SK-N-SH (cell line): ENCODE results near the gene ZNF446. TPM values are rescaled to one million over a fixed set of nuclear protein-coding genes. Genes with fewer than 3 reads are reported as not detected.
A peak's percentile ranks its signal among the peaks of the same experiment; 100 is the strongest.
"Not testable (repeated sequence)": the region's sequence is repeated elsewhere in the genome, so short reads cannot be mapped to it uniquely, and the experiment has no call there.

Experiments
- CTCF ChIA-PET: fragments of 300-600, 350-600 bp; formaldehyde crosslinking; extraction: SDS; loops from one replicate; lab custom pipeline; 2021; lab: Yijun Ruan, JAX
- POLR2A ChIA-PET: fragments of 350-600 bp; sonication (Branson Sonifier 250); formaldehyde crosslinking; extraction: SDS; loops from one replicate; lab custom pipeline; 2020; ENCODE audit warnings: antibody characterized with exemption, inconsistent platforms; lab: Yijun Ruan, JAX
- DNase-seq: peaks from one replicate; pipeline ENCODE4 v3.0.0; 2012
- H2AFZ ChIP-seq: fragments of 200-600 bp; sonication (generic); 2 replicates; pipeline ENCODE4 v1.8.1; 2016; ENCODE audit warnings: antibody characterized with exemption, mild to moderate bottlenecking, low read depth
- H3F3A ChIP-seq: fragments of 200-600 bp; sonication (generic); replicated peaks from 2 replicates; pipeline ENCODE3; 2016; ENCODE audit warnings: antibody characterized with exemption, mild to moderate bottlenecking; ENCODE audit not compliant: insufficient read depth
- H3K27ac ChIP-seq, 2 experiments: fragments of 200-500 bp in 1 of 2; fragments of 200-600 bp in 1 of 2; sonication (Bioruptor generic) in 1 of 2; sonication (generic), shearing (Covaris generic) in 1 of 2; 2 replicates each; pipeline versions ENCODE4 v1.5.1 to v1.6.1; 2014 to 2016; ENCODE audit warnings: low read depth in 2 of 2, inconsistent platforms in 1 of 2, low read length in 1 of 2, mild to moderate bottlenecking in 1 of 2, mixed read lengths in 1 of 2
- H3K27me3 ChIP-seq: fragments of 200-600 bp; sonication (generic), shearing (Covaris generic); 2 replicates; pipeline ENCODE4 v1.6.1; 2016; ENCODE audit warnings: mixed run types; ENCODE audit not compliant: insufficient read depth
- H3K36me3 ChIP-seq, 2 experiments: fragments of 200-500 bp in 1 of 2; fragments of 200-600 bp in 1 of 2; sonication (Bioruptor generic) in 1 of 2; sonication (generic) in 1 of 2; replicated peaks in 1 of 2; 2 replicates each; pipeline versions ENCODE3 to v1.5.1; 2014 to 2016; ENCODE audit warnings: low read length in 1 of 2, mild to moderate bottlenecking in 1 of 2; ENCODE audit not compliant: insufficient read depth in 2 of 2, control insufficient read depth in 1 of 2
- H3K4me1 ChIP-seq, 2 experiments: fragments of 200-500 bp in 1 of 2; fragments of 200-600 bp in 1 of 2; sonication (Bioruptor generic) in 1 of 2; sonication (generic), shearing (Covaris generic) in 1 of 2; 2 replicates each; pipeline versions ENCODE4 v1.5.1 to v1.6.1; 2014 to 2016; ENCODE audit warnings: low read depth in 1 of 2, low read length in 1 of 2, mixed run types in 1 of 2; ENCODE audit not compliant: insufficient read depth in 2 of 2, control insufficient read depth in 1 of 2
- H3K4me2 ChIP-seq: fragments of 200-600 bp; sonication (generic), shearing (Covaris generic); 2 replicates; pipeline ENCODE4 v1.6.1; 2017; ENCODE audit warnings: mixed run types
- H3K4me3 ChIP-seq, 2 experiments: fragments of 200-500 bp in 1 of 2; fragments of 200-600 bp in 1 of 2; sonication (Bioruptor generic) in 1 of 2; sonication (generic), shearing (Covaris generic) in 1 of 2; 2 replicates each; pipeline versions ENCODE4 v1.5.1 to v1.8.1; 2014 to 2016; ENCODE audit warnings: low read depth in 2 of 2, inconsistent platforms in 1 of 2, low read length in 1 of 2, mild to moderate bottlenecking in 1 of 2, mixed read lengths in 1 of 2, moderate library complexity in 1 of 2
- H3K79me2 ChIP-seq: fragments of 200-600 bp; sonication (generic); 2 replicates; pipeline ENCODE4 v1.8.1; 2017; ENCODE audit warnings: mild to moderate bottlenecking; ENCODE audit not compliant: insufficient read depth
- H3K9ac ChIP-seq: fragments of 200-600 bp; sonication (generic); 2 replicates; pipeline ENCODE4 v1.6.1; 2017; ENCODE audit warnings: mixed run types
- H3K9me2 ChIP-seq: fragments of 200-600 bp; sonication (generic); 2 replicates; pipeline ENCODE4 v1.6.1; 2017; ENCODE audit warnings: mixed run types
- H3K9me3 ChIP-seq: fragments of 200-600 bp; sonication (generic); 2 replicates; pipeline ENCODE4 v1.6.1; 2017; ENCODE audit warnings: mixed run types, mild to moderate bottlenecking, moderate library complexity
- H4K20me1 ChIP-seq: fragments of 200-600 bp; sonication (generic); 2 replicates; pipeline ENCODE4 v1.6.1; 2017; ENCODE audit warnings: mild to moderate bottlenecking, mixed run types; ENCODE audit not compliant: insufficient read depth
- CHD2 ChIP-seq: fragments of 150-350 bp; IDR thresholded peaks from 2 replicates; pipeline ENCODE4 v1.6.1; 2018; ENCODE audit warnings: low read length; ENCODE audit not compliant: partially characterized antibody
- EP300 ChIP-seq, 2 experiments: IDR thresholded peaks; 2 replicates each; pipeline versions ENCODE4 v1.4.0 to v1.6.1; 2012; ENCODE audit warnings: borderline replicate concordance in 1 of 2, low read depth in 1 of 2, low read length in 1 of 2
- FOXM1 ChIP-seq: IDR thresholded peaks from 2 replicates; pipeline ENCODE4 v1.4.0; 2012; ENCODE audit warnings: low read depth, mild to moderate bottlenecking
- GATA2 ChIP-seq: sonication (generic); formaldehyde crosslinking; IDR thresholded peaks from 2 replicates; pipeline ENCODE4 v1.5.0; 2020; ENCODE audit warnings: mild to moderate bottlenecking, missing genetic modification reagents
- JUND ChIP-seq: IDR thresholded peaks from 2 replicates; pipeline ENCODE4 v1.4.0; 2012
- MEF2A ChIP-seq: IDR thresholded peaks from 2 replicates; pipeline ENCODE4 v1.4.0; 2012; ENCODE audit warnings: low read depth, borderline replicate concordance
- MXI1 ChIP-seq: IDR thresholded peaks from 2 replicates; pipeline ENCODE4 v1.6.1; 2012; ENCODE audit warnings: mild to moderate bottlenecking, low read depth, low read length, improper control_type of control experiment
- RAD21 ChIP-seq: IDR thresholded peaks from 2 replicates; pipeline ENCODE4 v1.6.1; 2012; ENCODE audit warnings: mild to moderate bottlenecking, low read length
- SMC3 ChIP-seq: IDR thresholded peaks from 2 replicates; pipeline ENCODE4 v1.6.1; 2012; ENCODE audit warnings: low read depth, low read length, improper control_type of control experiment
- TAF1 ChIP-seq: IDR thresholded peaks from 2 replicates; pipeline ENCODE4 v1.6.1; 2012; ENCODE audit warnings: low read depth, mild to moderate bottlenecking, low read length, moderate library complexity, borderline replicate concordance
- WGBS: methylation state at CpG from one replicate; pipeline ENCODE4 v1.1.6; 2017; ENCODE audit warnings: low lambda C conversion rate; 5-methylcytosine and 5-hydroxymethylcytosine counted together
- polyA plus RNA-seq, 3 experiments: library from polyadenylated mRNA; depleted of rRNA; stranded (reverse); fragments of >200 nt; gene quantifications; 2 replicates each; pipeline ENCODE4 v1.2.3, GENCODE V29; 2012
- TF ChIP-seq, protein P1 (sequence below): fragments of 200-600 bp; sonication (generic); IDR thresholded peaks from 2 replicates; pipeline ENCODE4 v1.6.1; 2017; ENCODE audit warnings: antibody characterized with exemption, mild to moderate bottlenecking, moderate library complexity
- TF ChIP-seq, protein P2 (sequence below): fragments of 150-350 bp; IDR thresholded peaks from 2 replicates; pipeline ENCODE4 v1.6.1; 2017; ENCODE audit warnings: antibody characterized with exemption, low read length, low read depth, borderline replicate concordance
- TF ChIP-seq, protein P3 (sequence below): fragments of 150-350 bp; IDR thresholded peaks from 2 replicates; pipeline ENCODE4 v1.6.1; 2016; ENCODE audit warnings: mild to moderate bottlenecking, low read depth, low read length

The ZNF446 gene
- polyA plus RNA-seq, 1 of the 3 experiments (the other 2 are of a cell fraction) = 6.9 TPM

DNA sequence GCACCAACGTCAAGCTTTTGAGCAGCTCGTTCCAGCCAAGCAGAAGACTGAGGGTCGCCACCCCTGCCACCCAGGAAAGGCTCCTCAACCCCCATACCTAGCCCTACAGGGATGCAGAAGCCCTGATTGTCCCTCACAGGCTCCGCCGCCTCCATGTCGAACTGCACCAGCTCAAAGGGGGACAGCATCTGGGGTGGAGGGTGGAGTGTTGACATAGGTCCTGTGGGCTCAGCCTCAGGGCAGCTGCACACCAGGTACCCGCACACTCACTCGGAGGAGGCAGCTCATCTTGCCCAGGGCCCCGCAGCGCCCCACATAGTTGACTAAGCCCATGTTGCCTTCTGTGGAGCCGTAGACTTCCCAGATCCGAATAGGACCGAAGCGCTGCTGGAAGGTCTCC lies 24.1 kb downstream of the ZNF446 start:
- DNase-seq = no peak
- Histone ChIP-seq H3K36me3 (no peaks in the 10 kb centered on the region), H3K4me2 (peak overlapping the region; percentile 85; the same call in 1 of the 2 replicates), H4K20me1 (no peaks in the 10 kb centered on the region), H3K9me3 (no peaks in the 10 kb centered on the region), H3K79me2 (no peaks in the 10 kb centered on the region; the same call in 1 of the 2 replicates), H3K4me1 (peaks cover 0 to 24% of the 10 kb centered on the region in 2 experiments; a peak in 1 of 4 replicates), H3K27me3 (no peaks in the 10 kb centered on the region), H3K27ac (no peak overlapping the region; a peak in 1 of 4 replicates), H3K9ac (no peak overlapping the region), H3F3A (peaks cover 3% of the 10 kb centered on the region), H2AFZ (no peak overlapping the region)
- ChIA-PET CTCF (interaction anchor here (3.5 to 3.6 kb wide), 2 partner anchors 14 to 19 kb away, joined by 23 to 27 read pairs; partner anchors contain the start of gene ZBTB45), POLR2A (interaction anchor here (0.6 kb wide), 1 partner anchor 74 kb away, joined by 3 read pairs; no protein-coding TSS in a partner anchor)
- 91% methylated on average over 9 of the region's 14 CpGs for WGBS
- TF ChIP-seq SMC3 = no peak
- TF ChIP-seq MXI1 = no peak
- no peak for TF ChIP-seq FOXM1
- no peak for TF ChIP-seq TAF1
- TF ChIP-seq CHD2 = no peak
- TF ChIP-seq MEF2A = no peak
- TF ChIP-seq, protein P1, sequence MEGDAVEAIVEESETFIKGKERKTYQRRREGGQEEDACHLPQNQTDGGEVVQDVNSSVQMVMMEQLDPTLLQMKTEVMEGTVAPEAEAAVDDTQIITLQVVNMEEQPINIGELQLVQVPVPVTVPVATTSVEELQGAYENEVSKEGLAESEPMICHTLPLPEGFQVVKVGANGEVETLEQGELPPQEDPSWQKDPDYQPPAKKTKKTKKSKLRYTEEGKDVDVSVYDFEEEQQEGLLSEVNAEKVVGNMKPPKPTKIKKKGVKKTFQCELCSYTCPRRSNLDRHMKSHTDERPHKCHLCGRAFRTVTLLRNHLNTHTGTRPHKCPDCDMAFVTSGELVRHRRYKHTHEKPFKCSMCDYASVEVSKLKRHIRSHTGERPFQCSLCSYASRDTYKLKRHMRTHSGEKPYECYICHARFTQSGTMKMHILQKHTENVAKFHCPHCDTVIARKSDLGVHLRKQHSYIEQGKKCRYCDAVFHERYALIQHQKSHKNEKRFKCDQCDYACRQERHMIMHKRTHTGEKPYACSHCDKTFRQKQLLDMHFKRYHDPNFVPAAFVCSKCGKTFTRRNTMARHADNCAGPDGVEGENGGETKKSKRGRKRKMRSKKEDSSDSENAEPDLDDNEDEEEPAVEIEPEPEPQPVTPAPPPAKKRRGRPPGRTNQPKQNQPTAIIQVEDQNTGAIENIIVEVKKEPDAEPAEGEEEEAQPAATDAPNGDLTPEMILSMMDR = no peak
- no peak for TF ChIP-seq RAD21
- TF ChIP-seq JUND = no peak
- TF ChIP-seq, all 33 proteins: peak for 0
- Histone ChIP-seq H3K4me3 (peak overlapping the region; percentile 58 to 77), H3K9me2 (no peaks in the 10 kb centered on the region)

DNA sequence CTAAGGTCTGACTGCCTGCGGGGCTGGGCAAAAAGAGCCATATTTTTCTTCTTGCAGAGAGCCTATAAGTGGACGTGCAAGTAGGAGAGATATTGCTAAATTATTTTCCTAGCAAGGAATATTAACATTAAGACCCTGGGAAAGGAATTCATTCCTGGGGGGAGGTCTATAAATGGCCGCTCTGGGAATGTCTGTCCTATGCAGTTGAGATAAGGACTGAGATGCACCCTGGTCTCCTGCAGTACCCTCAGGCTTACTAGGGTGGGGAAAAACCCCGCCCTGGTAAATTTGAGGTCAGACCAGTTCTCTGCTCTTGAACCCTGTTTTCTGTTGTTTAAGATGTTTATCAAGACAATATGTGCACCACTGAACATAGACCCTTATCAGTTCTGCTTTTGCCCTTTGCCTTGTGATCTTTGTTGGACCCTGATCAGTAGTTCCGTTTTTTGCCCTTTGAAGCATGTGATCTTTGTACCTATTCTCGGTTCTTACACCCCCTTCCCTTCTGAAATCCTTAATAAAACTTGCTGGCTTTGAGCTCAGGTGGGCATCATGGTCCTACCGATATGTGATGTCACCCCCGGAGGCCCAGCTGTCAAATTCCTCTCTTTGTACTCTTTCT lies 31.6 kb downstream of the ZNF446 start:
- not testable (repeated sequence) for DNase-seq, H3K79me2 ChIP-seq, H3K9me2 ChIP-seq, H4K20me1 ChIP-seq, H3K27ac ChIP-seq, H3F3A ChIP-seq, H3K9me3 ChIP-seq, H3K4me3 ChIP-seq, H3K4me2 ChIP-seq, H3K27me3 ChIP-seq, H3K36me3 ChIP-seq, H3K4me1 ChIP-seq, H2AFZ ChIP-seq, H3K9ac ChIP-seq
- ChIA-PET CTCF (interaction anchor here (6.9 kb wide), 1 partner anchor 11 kb away, joined by 30 read pairs; the partner anchor contains the start of gene ZBTB45), POLR2A (interaction anchor here (0.6 kb wide), 1 partner anchor 42 kb away, joined by 3 read pairs; no protein-coding TSS in a partner anchor)
- 59% methylated on average over 6 of the region's 8 CpGs for WGBS

DNA sequence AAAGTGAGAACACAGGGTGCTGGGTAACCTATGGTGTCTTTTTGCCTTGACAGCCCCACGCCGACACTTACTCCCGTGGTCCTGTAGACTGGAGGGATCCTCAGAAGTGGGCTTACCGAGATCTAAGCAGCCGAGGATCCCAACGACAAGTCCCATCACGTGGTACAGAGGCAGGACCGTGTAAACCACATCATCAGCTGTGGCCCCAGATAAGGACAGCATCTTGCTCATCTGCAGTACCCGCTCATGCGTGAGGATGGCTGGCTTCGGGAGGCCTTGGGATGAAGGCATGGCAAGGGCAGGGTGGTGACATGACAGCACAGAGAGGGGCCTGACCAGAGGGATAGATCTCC lies 33.6 kb downstream of the ZNF446 start:
- POLR2A ChIA-PET = no interaction called here
- H3K4me1 ChIP-seq = peaks cover 0 to 8% of the 10 kb centered on the region in 2 experiments; a peak in 1 of 4 replicates
- H3K36me3 ChIP-seq = peaks cover 6 to 9% of the 10 kb centered on the region in 2 experiments
- no peak overlapping the region for H3K4me3 ChIP-seq
- 87% methylated on average over 10 of the region's 11 CpGs for WGBS
- no peaks in the 10 kb centered on the region for H3K9me2 ChIP-seq
- CTCF ChIA-PET = interaction anchor here (6.9 kb wide), 1 partner anchor 9 kb away, joined by 30 read pairs; the partner anchor contains the start of gene ZBTB45
- no peak overlapping the region for H3K4me2 ChIP-seq
- H3K9me3 ChIP-seq = no peaks in the 10 kb centered on the region
- H4K20me1 ChIP-seq = no peaks in the 10 kb centered on the region
- H3K27me3 ChIP-seq = no peaks in the 10 kb centered on the region
- peaks cover 4% of the 10 kb centered on the region for H3F3A ChIP-seq
- H3K9ac ChIP-seq = no peak overlapping the region
- peaks cover 12% of the 10 kb centered on the region for H3K79me2 ChIP-seq
- TF ChIP-seq, protein P2, sequence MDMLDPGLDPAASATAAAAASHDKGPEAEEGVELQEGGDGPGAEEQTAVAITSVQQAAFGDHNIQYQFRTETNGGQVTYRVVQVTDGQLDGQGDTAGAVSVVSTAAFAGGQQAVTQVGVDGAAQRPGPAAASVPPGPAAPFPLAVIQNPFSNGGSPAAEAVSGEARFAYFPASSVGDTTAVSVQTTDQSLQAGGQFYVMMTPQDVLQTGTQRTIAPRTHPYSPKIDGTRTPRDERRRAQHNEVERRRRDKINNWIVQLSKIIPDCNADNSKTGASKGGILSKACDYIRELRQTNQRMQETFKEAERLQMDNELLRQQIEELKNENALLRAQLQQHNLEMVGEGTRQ = no peak
- no peak for TF ChIP-seq EP300 (IDR thresholded peaks at IDR 0.05; ENCODE audit: borderline replicate concordance in 1 of 2, low read depth in 1 of 2, low read length in 1 of 2)
- TF ChIP-seq, protein P3, sequence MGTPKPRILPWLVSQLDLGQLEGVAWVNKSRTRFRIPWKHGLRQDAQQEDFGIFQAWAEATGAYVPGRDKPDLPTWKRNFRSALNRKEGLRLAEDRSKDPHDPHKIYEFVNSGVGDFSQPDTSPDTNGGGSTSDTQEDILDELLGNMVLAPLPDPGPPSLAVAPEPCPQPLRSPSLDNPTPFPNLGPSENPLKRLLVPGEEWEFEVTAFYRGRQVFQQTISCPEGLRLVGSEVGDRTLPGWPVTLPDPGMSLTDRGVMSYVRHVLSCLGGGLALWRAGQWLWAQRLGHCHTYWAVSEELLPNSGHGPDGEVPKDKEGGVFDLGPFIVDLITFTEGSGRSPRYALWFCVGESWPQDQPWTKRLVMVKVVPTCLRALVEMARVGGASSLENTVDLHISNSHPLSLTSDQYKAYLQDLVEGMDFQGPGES = no peak
- no peak for TF ChIP-seq CHD2
- no peak for TF ChIP-seq GATA2 (CRISPR knock-in tag)
- H2AFZ ChIP-seq = no peak overlapping the region
- no peak for DNase-seq
- H3K27ac ChIP-seq = no peak overlapping the region
